HG02571 (cell line): ENCODE results near the gene LCNL1.

Experiments used
- ATAC-seq: cut with Tn5 transposase; IDR thresholded peaks from one replicate; pipeline ENCODE4 v1.9.1; 2021; ENCODE audit warnings: mild to moderate bottlenecking, moderate library complexity; ENCODE audit not compliant: unreplicated experiment

LCNL1 gene

DNA sequence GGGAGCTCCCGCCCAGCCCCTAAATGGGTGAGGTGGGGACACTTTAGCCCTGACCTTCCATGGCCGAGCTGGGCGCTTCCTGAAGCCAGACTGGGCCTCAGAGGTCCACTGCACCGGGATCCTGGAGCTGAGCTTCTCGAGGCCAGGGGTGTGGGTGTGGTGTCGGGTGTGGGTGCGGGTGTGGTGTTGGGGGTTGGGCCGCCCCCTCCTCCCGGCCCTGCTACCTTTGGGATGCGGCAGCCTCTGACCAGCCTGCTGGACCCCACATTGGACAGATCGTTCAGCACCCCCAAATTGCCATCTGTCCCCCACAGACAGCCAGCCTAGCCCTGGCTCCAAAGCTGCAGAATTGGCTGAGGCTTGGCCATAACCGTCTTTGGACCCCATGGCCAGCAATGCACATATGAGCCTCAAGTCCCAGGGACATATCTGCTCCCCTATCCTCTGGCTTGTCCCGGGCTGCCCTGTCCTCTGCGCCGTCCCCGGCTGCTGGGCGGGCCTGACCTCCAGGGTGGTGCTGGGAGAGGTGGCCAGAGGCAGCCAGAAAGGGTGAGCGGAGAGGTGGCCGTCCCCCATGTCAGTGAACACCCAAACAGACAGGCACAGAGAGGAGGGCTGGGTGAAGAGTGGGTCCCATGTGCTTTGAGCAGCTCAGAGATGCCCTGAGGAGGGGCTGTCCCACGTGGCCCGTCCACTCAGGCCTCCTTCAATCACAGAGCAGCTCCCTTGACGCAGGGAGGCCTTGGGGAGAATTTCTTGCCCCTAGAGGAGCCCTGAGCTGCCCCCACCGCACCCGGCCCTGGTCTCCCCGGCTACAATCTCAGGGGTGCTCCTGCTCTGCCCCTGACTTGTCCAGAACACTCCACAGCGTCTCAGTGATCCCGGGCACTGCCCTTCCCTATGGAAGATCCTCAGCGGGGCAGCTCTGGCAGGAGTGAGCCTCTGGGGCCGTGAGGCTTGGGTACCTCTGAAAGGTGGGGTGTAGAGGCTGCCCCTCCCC, 8.9 kb upstream of the LCNL1 start:
- ATAC-seq: no peak

DNA sequence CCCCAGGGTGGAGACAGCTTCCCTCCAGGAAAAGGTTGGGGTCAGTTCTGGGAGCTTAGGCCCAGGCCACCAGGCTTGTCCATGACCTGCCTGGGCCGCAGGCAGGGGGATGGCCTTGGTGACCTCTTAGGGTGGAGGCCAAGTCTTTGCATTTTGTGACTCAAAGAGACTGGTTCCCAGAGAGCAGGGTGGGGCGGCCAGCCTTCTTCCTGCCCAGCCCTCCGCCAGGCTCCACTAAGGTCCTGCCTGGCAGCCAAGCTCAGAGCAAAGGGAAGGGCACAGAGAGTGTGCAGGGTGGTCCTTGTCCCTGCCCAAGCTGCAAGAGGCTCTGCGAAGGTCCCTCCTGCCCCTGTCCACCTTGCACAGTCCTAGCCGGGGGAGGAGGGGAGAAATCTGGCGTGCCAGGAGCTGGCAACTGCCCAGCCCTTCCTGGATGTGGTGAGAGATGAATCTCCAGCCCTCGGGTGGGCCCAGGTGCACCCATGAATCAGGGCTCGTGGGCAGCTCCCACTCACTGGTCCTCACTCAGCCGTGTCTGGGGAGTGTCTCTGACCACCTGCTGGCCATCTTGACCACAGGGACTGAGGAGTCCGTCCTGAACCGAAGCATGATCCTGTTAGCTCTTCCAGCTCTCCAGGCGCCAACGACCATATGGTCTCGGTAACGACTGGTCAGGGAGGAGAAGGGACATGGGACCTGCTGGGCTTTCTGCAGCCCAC, 7.8 kb upstream of the LCNL1 start:
- ATAC-seq: no peak

DNA sequence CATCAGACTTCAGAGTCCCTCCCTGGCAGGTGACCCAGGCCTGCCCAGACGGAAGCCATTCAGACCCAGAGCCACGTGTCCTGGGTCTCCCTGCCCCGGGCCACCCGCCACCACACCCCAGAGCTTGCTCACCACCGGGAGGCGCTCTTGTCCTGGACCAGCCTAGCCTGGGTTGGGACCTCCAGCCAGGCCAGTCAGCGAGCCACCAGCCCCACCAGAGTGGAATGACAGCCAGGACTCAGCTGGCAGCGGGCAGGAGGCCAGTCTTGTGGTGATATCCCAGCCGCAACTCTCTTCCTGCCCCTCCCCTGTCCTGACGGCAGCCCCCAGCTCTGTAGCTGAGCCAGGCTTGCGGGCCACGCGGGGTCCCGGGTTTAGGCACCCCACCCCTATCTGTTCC, 7.1 kb upstream of the LCNL1 start:
- no peak for ATAC-seq

- no peak for ATAC-seq
Observed at GRCh38 chr9:136977223-136977622, 5.6 kb upstream of the LCNL1 start, which contains the start of gene PTGDS. PTGDS (plus strand) TSS chr9:136977504; CDS start chr9:136977579, 75 bp downstream.

- no peak for ATAC-seq
Observed at GRCh38 chr9:136977649-136978072, 5.1 kb upstream of the LCNL1 start.

DNA sequence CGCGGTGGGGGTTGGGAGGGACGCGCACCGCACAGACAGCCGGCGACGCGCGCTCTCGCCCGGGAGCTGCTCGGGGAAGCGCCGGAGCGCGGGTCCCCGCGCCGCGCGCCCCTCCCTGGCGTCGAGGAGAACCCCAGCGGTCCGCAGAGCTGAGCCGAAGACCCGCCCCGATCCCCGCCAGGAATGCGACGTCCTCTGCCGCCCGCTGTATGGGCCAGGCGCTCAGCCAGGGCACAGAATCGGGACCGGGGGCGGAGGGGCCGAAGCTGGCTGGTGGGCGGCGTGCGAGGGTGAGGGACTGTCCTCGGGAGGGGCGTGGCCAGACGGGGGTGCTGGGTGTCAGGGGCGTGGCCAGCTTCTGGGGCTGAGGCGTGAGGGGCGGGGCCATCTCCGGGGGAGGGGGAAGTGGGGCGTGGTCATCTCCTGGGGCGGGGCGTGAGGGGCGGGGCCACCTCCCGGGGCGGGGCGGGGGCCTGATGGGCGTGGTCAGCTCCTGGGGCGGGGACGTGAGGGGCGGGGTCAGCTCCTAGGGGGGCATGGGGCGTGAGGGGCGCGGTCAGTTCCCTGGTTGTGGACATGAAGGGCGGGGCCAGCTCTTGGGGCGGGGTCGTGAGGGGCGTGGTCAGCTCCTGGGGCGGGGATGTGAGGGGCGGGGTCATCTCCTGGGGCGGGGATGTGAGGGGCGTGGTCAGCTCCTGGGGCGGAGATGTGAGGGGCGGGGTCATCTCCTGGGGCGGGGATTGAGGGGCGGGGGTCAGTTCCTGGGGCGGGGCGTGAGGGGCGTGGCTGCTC, 4.5 kb upstream of the LCNL1 start:
- ATAC-seq: no peak

DNA sequence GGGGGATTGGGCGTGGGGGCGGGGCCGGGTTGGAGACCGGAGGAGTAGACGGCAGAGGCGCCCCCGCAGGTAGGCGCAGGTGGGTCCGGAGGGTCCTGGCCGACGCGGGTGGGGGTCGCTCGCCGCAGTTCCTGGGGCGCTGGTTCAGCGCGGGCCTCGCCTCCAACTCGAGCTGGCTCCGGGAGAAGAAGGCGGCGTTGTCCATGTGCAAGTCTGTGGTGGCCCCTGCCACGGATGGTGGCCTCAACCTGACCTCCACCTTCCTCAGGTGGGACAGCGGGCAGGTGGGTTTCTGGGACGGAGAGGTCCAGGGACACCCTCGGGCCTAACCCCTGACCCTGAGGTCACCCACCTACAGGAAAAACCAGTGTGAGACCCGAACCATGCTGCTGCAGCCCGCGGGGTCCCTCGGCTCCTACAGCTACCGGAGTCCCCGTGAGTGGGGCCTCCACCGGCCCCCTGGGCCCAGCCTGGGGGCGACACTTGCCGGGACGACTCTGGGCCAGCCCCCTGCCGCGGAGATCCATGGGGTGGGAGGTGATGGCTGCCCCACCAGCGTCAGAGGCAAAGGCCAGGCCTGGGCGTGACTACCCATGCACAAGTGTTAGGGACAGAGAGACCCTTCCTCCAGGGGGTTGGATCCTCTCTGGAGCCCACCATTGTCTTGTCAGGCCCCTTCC, 3.8 kb upstream of the LCNL1 start:
- ATAC-seq: no peak

GRCh38 chr9:136979769-136980587, 2.8 kb upstream of the LCNL1 start:
- ATAC-seq: no peak

- ATAC-seq: no peak
Observed at GRCh38 chr9:136980669-136981478, 1.9 kb upstream of the LCNL1 start.

DNA sequence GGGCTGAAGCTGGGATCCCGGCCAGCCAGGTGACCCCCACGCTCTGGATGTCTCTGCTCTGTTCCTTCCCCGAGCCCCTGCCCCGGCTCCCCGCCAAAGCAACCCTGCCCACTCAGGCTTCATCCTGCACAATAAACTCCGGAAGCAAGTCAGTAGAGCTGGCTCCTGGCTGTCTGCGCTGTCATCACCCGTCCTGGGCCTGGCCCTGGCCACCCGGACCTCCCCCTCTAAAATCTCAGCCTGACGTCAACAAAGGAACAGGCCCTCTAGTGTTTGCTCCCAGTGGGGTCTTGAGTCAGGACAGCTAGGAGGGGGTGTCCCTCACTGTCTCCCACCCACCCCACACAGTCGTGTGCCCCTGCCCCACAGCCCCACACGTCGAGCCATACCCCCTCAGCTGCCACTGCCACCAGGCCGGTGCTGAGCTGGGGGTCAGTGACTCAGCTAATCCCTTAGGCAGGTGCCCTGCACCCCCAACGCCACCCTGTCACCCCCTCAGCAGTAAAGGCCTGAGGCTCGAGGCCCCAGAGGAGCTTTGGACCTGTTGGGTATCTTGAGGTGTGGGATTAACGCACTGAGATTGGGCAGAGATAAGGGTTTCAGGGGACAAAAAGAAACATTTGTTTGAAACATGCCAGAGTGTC, 1.1 kb upstream of the LCNL1 start:
- ATAC-seq: no peak

- no peak for ATAC-seq
Observed at GRCh38 chr9:136983167-136983566, 374 bp downstream of the LCNL1 start.

DNA sequence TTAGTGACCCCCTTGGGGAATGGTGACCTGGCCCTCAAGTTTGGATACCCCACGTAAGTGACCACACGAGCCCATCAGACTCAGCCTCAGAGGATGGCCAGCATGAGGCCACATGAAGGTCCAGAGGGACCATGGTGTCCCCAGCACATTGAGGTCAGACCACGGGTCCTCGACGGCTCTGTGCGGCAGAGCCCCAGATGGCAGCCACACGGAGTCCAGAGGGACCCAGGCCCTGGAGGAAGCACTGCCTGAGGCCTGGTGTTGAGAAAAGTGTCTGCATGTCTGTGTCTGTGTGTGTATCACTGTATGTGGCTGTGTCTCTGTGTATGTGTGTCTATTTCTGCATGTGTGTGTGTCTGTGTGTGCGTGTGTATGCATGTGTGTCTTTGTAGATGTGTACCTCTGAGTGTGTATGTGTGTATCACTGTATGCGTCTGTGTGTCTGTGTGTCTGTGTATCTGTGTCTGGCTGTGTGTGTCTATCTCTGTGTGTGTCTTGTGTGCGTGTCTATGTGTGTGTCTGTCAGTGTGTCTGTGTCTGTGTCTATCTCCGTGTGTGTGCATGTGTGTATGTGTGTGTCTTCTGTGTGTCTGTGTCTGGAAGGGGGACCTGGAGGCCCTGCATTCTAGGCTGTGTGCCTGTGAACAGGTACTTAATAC, 992 bp downstream of the LCNL1 start:
- no peak for ATAC-seq

DNA sequence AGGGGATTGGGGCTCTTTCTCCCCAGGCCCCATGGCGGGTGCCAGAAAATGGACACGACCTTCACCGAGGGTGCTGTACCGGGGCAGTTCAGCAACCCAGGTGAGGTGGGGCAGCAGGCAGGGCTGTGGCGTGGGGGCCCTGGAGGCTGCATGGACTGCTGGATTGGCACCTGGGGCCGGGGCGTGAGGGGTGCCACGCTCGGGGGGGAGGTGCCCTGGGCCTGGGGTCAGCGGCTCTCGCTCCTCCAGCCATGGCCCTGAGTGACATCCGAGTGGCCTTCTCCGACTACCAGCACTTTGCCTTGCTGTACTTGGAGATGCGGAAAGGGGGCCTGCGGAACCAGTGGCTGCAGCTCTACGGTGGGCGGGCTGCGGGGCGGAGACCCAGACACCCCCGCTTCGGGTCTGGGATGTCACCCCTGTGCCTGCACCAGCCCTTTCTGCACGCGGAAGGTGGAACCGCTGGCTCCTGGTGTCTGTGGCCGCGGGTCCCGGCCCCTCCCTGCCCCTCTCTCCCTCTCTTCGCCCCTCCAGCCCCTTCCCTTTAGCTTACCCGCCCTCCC, 1.8 kb downstream of the LCNL1 start:
- ATAC-seq: no peak

DNA sequence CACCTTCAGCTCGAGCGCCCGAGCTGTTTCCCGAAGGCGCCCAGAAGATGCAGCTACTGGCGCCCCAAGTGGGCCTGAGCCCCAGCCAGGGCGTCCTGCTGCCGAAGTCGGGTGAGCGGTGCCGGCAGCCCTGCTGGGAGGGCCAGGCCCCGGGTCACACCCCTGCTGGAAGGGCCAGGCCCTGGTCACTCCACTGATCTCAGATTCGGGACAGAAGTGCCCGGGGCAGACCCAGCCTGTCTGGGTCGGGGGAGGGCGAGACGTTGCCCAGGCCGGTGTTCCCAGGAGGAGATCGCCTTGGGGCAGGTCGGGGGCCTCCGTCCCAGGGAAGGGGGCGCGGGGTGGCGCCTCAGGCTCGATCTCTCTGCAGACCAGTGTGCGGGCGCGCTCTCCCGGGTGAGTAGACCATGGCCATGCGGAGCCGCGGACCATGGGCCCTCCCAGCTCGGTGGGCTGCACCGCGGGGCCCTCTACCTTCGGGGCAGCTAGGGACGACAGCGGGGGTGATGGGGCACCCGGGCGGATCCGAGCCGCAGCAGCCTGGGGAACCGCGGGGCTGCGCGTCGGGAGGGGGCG, 2.3 kb downstream of the LCNL1 start:
- no peak for ATAC-seq

GRCh38 chr9:136985853-136986252, 3.1 kb downstream of the LCNL1 start:
- no peak for ATAC-seq

GRCh38 chr9:136988872-136989271, 6.1 kb downstream of the LCNL1 start:
- no peak for ATAC-seq

- no peak for ATAC-seq
Observed at GRCh38 chr9:136990242-136990911, 7.6 kb downstream of the LCNL1 start.
